GM10248 (cell line): ENCODE data around the gene GABRG3.

Experiments used
- CTCF ChIA-PET: fragments of 300-600 bp; sonication (Branson Sonifier 250); formaldehyde crosslinking; extraction: SDS; loops from one replicate; lab custom pipeline; 2021; ENCODE audit warnings: antibody characterized with exemption; lab: Yijun Ruan, JAX
- POLR2A ChIA-PET: fragments of 350-650 bp; sonication (Branson Sonifier 250); formaldehyde crosslinking; extraction: SDS; loops from one replicate; lab custom pipeline; 2020; ENCODE audit warnings: antibody characterized with exemption; lab: Yijun Ruan, JAX
- DNase-seq: peaks from one replicate; pipeline ENCODE4 v3.0.0; 2012; ENCODE audit errors: extremely low spot score
- CTCF ChIP-seq: IDR thresholded peaks from 2 replicates; pipeline ENCODE4 v1.5.1; 2012; ENCODE audit warnings: mild to moderate bottlenecking, low read depth; ENCODE audit errors: extremely low read depth, missing control alignments, control extremely low read depth

The GABRG3 gene

GRCh38 chr15:27398631-27399161 lies 427.7 kb downstream of the GABRG3 start:
- TF ChIP-seq CTCF: no peak
- DNase-seq: no peak
- ChIA-PET CTCF (no interaction called here), POLR2A (no interaction called here)

GRCh38 chr15:27399241-27399640 lies 428.3 kb downstream of the GABRG3 start:
- ChIA-PET CTCF (no interaction called here), POLR2A (no interaction called here)
- no peak for TF ChIP-seq CTCF
- DNase-seq: no peak

- ChIA-PET CTCF (no interaction called here), POLR2A (no interaction called here)
- no peak for DNase-seq
- no peak for TF ChIP-seq CTCF
Measured at GRCh38 chr15:27401471-27401870, 430.5 kb downstream of the GABRG3 start.

GRCh38 chr15:27408428-27408827 lies 437.4 kb downstream of the GABRG3 start:
- POLR2A ChIA-PET: no interaction called here
- DNase-seq: no peak
- no peak for TF ChIP-seq CTCF
- CTCF ChIA-PET: no interaction called here

- ChIA-PET POLR2A (no interaction called here), CTCF (no interaction called here)
- no peak for DNase-seq
Measured at GRCh38 chr15:27410996-27411605, 440.1 kb downstream of the GABRG3 start.

GRCh38 chr15:27412415-27412814 lies 441.4 kb downstream of the GABRG3 start:
- TF ChIP-seq CTCF: no peak
- CTCF ChIA-PET: no interaction called here
- POLR2A ChIA-PET: no interaction called here
- DNase-seq: no peak

More at GRCh38 chr15:27410996-27411605, 440.1 kb downstream of the GABRG3 start:
- TF ChIP-seq CTCF: no peak
